Activated naive CD8-positive, alpha-beta T cell treated with anti-CD3 and anti-CD28 coated beads for 36 hours (primary cell): ENCODE results near the gene KLHL8. TPM values are rescaled to one million over a fixed set of nuclear protein-coding genes. Genes with fewer than 3 reads are reported as not detected.
"Not testable (repeated sequence)": the region's sequence is repeated elsewhere in the genome, so short reads cannot be mapped to it uniquely, and the experiment has no call there.

Experiments
- DNase-seq: peaks from one replicate; pipeline ENCODE4 v3.0.0; 2021
- H3K27ac Mint-ChIP-seq: one replicate; pipeline ENCODE4 v1.8.0; 2022; ENCODE audit warnings: mild to moderate bottlenecking, moderate library complexity, mixed read lengths
- H3K27me3 Mint-ChIP-seq: one replicate; pipeline ENCODE4 v1.8.0; 2022; ENCODE audit warnings: mild to moderate bottlenecking, mixed read lengths
- H3K36me3 Mint-ChIP-seq: one replicate; pipeline ENCODE4 v1.8.0; 2021; ENCODE audit warnings: mild to moderate bottlenecking, mixed read lengths
- H3K4me1 Mint-ChIP-seq: one replicate; pipeline ENCODE4 v1.8.0; 2021; ENCODE audit warnings: mixed read lengths
- H3K4me3 Mint-ChIP-seq: one replicate; pipeline ENCODE4 v1.8.0; 2022; ENCODE audit warnings: mild to moderate bottlenecking, moderate library complexity, mixed read lengths
- H3K9me3 Mint-ChIP-seq: one replicate; pipeline ENCODE4 v1.8.0; 2022; ENCODE audit warnings: mixed read lengths
- total RNA-seq, 2 experiments: library from RNA; stranded (reverse); gene quantifications; one replicate each; pipeline ENCODE4 v1.2.3, GENCODE V29; 2021

KLHL8 gene
- total RNA-seq, 2 experiments from 2014 or later: 16.2 to 17.4 TPM

- DNase-seq: no peak
- no peaks in the 10 kb centered on the region for H3K27me3 Mint-ChIP-seq
- H3K27ac Mint-ChIP-seq: no peak overlapping the region
- H3K36me3 Mint-ChIP-seq: peaks cover 8% of the 10 kb centered on the region
- no peaks in the 10 kb centered on the region for H3K4me1 Mint-ChIP-seq
- no peaks in the 10 kb centered on the region for H3K9me3 Mint-ChIP-seq
- no peak overlapping the region for H3K4me3 Mint-ChIP-seq
Observed at GRCh38 chr4:87166296-87166854, 54.0 kb downstream of the KLHL8 start.

- no peak overlapping the region for H3K4me3 Mint-ChIP-seq
- H3K36me3 Mint-ChIP-seq: peaks cover 8% of the 10 kb centered on the region
- no peaks in the 10 kb centered on the region for H3K9me3 Mint-ChIP-seq
- DNase-seq: no peak
- H3K27ac Mint-ChIP-seq: no peak overlapping the region
- no peaks in the 10 kb centered on the region for H3K4me1 Mint-ChIP-seq
- H3K27me3 Mint-ChIP-seq: no peaks in the 10 kb centered on the region
Observed at GRCh38 chr4:87165892-87166291, 54.5 kb downstream of the KLHL8 start.

DNA sequence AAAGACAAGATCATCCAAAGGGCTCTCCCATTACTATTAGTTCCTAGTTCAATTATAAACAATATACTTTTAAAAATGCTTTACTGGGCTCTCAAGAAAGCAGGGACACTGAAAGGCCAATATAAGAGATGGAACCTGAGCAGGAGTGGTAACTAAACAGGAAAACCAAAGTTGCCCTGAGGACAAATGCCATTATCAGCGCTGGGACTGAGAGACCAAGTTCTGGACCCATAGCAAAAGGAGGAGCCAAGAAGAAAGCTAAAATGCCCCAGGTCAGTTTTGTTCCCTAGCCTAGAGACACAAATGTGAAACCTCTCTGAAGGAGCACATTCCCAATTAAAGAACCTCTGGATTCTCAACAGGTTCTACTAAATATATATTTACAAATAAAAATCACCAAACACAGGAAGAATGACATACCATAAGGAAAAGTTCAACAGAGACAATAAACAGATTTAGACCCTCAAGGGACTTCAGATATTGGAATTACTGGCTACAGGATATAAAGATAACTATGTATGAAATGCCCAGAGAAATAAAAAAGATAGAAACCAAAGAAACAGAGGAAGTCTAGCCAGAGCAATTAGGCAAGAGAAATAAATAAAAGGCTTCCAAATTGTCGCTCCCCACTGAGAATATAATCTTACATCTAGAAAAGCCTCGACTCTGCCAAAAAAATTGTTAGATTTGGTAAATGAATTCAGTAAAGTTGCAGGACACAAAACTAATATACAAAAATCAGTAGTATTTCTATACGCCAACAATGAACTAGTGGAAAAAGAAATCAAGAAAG is 67.1 kb downstream of the KLHL8 start:
- Mint-ChIP-seq H3K9me3 (no peaks in the 10 kb centered on the region), H3K4me1 (no peaks in the 10 kb centered on the region)

DNA sequence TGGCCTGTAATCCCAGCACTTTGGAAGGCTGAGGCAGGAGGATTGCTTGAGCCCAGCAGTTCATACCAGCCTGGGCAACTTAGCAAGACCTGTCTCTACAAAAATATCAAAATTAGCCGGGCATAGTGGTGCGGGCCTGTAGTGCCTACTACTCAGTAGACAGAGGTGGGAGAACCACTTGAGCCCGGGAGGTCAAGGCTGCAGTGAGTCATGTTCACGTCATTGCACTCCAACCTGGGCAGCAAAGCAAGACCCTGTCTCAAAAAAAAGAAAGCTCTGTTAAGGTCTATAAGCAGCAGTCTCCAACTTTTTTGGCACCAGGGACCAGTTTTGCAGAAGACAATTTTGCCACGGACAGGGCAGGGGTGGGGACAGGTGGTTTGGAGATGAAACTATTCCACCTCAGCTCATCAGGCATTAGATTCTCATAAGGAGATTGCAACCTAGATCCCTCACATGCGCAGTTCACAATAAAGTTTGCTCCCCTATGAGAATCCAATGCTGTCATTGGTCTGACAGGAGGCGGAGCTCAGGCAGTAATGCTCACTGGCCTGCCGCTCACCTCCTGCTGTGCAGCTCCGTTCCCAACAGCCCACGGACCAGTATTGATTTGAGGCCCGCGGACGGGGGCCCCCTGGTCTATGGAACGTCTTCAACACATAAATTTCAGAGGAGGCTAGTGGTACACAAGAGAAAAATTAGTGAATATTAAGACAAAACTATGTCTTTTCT is 67.9 kb downstream of the KLHL8 start:
- Mint-ChIP-seq H3K4me1 (no peaks in the 10 kb centered on the region), H3K9me3 (no peaks in the 10 kb centered on the region), H3K27ac (no peak overlapping the region), H3K27me3 (no peaks in the 10 kb centered on the region), H3K36me3 (no peaks in the 10 kb centered on the region), H3K4me3 (no peak overlapping the region)
- DNase-seq: no peak

More for the DNA sequence above, 67.1 kb downstream of the KLHL8 start:
- H3K36me3 Mint-ChIP-seq: no peaks in the 10 kb centered on the region
- no peak overlapping the region for H3K27ac Mint-ChIP-seq
- DNase-seq: no peak
- no peak overlapping the region for H3K4me3 Mint-ChIP-seq
- no peaks in the 10 kb centered on the region for H3K27me3 Mint-ChIP-seq

GRCh38 chr4:87151730-87152129 is 68.7 kb downstream of the KLHL8 start:
- Mint-ChIP-seq H3K36me3 (no peaks in the 10 kb centered on the region), H3K27ac (no peak overlapping the region), H3K4me1 (no peaks in the 10 kb centered on the region), H3K4me3 (no peak overlapping the region), H3K9me3 (no peaks in the 10 kb centered on the region), H3K27me3 (no peaks in the 10 kb centered on the region)
- DNase-seq: no peak

DNA sequence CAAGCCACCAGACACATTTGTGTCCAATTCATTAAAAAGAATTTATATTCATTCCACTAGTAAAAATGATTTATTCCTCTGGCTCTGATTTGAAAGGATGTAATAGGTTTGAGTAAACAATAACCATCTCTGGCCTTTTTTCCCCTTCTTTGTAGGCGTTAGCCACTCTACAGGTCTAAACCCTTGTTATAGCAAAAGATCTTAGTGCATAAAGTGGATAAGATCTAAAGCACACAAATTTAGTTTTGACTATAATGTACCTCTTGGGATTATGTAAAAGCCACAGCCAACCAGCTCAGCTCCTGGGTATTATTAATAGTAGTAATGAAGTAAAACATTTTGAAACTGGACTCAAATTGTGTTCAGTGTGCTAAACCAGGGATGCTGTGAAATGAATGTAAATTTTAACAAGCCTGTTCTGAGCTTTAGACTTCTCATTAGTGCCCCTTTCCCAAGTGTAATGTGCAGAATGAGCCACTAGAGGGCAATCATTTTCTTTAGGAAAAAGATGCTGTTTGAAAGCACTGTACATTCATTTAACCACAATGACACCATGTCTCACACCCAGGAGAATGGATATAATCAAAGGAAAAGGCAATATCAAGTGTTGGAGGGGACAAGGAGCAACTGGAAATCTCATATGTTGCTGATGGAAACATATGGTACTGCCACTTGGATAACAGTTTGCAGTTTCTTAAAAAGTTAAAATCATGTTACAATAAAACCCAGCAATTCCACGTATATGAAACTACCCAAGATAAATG is 69.7 kb downstream of the KLHL8 start:
- Mint-ChIP-seq H3K27me3 (no peaks in the 10 kb centered on the region), H3K36me3 (no peaks in the 10 kb centered on the region), H3K27ac (no peak overlapping the region), H3K4me1 (no peaks in the 10 kb centered on the region), H3K4me3 (no peak overlapping the region), H3K9me3 (no peaks in the 10 kb centered on the region)
- peak; percentile 11 for DNase-seq

DNA sequence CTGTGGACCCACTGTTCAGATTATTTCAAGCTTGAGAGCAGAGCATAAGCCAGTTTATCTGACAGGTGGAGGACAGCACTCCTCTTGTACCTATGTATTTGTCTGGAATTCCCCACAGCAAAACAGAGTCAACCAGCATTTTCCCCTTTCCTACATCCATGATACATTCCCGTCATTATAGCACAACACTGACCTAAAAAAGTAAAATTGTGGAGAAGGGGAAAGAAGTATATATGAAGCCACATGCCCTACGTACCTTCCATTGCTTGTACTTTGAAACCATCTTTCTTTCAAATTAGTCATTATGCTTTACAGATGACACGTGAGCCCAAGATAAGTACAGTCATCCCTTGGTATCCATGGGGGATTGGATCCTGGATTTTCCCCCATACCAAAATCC is 73.3 kb downstream of the KLHL8 start:
- H3K9me3 Mint-ChIP-seq: no peaks in the 10 kb centered on the region
- no peaks in the 10 kb centered on the region for H3K27me3 Mint-ChIP-seq
- H3K4me3 Mint-ChIP-seq: no peak overlapping the region
- H3K4me1 Mint-ChIP-seq: no peaks in the 10 kb centered on the region
- no peak for DNase-seq
- H3K27ac Mint-ChIP-seq: no peak overlapping the region
- H3K36me3 Mint-ChIP-seq: peaks cover 5% of the 10 kb centered on the region

GRCh38 chr4:87145934-87146333 is 74.5 kb downstream of the KLHL8 start:
- H3K36me3 Mint-ChIP-seq, DNase-seq, H3K27me3 Mint-ChIP-seq, H3K4me1 Mint-ChIP-seq, H3K4me3 Mint-ChIP-seq, H3K27ac Mint-ChIP-seq, H3K9me3 Mint-ChIP-seq: not testable (repeated sequence)

DNA sequence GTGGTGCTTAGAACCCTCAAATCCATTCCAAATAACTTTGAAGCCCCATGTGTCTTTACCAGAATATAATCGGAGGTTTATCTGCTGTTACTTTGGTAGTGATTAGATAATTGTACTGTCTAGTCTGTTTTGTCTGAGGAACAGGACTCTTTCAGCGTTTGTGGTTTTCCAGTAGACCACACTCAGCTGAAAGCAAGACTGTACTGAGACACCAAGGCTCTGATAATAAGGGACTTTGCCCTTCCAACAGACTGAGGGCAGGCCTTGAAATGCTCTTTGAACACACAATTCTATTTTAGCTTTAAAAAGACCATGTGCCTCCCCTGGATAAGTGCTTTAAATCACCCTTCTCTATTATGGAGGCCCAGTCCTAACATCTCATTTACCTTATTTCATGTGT is 76.1 kb downstream of the KLHL8 start:
- Mint-ChIP-seq H3K9me3 (no peaks in the 10 kb centered on the region), H3K4me3 (no peak overlapping the region), H3K36me3 (peaks cover 9% of the 10 kb centered on the region), H3K27me3 (no peaks in the 10 kb centered on the region), H3K4me1 (no peaks in the 10 kb centered on the region), H3K27ac (no peak overlapping the region)
- DNase-seq: no peak

- Mint-ChIP-seq H3K27ac (no peak overlapping the region), H3K4me1 (no peaks in the 10 kb centered on the region), H3K36me3 (peaks cover 9% of the 10 kb centered on the region), H3K27me3 (no peaks in the 10 kb centered on the region), H3K9me3 (no peaks in the 10 kb centered on the region), H3K4me3 (no peak overlapping the region)
- no peak for DNase-seq
Observed at GRCh38 chr4:87141428-87141827, 79.0 kb downstream of the KLHL8 start.

DNA sequence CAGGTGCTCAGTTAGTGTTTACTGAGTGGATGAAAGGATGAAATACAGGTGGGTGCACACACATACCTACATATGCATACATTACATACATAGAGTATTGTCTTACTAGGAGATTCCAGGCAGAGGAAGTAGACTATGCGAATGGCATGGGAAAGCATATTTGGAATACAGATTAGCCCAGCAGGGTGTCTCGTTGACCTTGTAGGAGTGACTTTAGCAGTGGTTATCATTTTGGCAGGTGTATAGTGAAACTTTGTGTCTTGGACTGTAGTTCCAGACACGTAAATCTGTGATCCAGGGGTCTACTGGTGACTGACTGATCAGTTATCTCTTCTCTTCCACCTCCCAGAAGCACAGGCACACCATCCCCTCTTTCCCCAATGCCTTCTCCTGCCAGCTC is 86.3 kb downstream of the KLHL8 start:
- Mint-ChIP-seq H3K27me3 (no peaks in the 10 kb centered on the region), H3K4me3 (no peak overlapping the region), H3K27ac (no peak overlapping the region), H3K4me1 (no peaks in the 10 kb centered on the region), H3K9me3 (no peaks in the 10 kb centered on the region), H3K36me3 (peaks cover 19% of the 10 kb centered on the region)
- no peak for DNase-seq

- no peak for DNase-seq
- Mint-ChIP-seq H3K4me1 (no peaks in the 10 kb centered on the region), H3K36me3 (peaks cover 19% of the 10 kb centered on the region), H3K27me3 (no peaks in the 10 kb centered on the region), H3K9me3 (no peaks in the 10 kb centered on the region), H3K4me3 (no peak overlapping the region), H3K27ac (no peak overlapping the region)
Observed at GRCh38 chr4:87133183-87133582, 87.2 kb downstream of the KLHL8 start.

DNA sequence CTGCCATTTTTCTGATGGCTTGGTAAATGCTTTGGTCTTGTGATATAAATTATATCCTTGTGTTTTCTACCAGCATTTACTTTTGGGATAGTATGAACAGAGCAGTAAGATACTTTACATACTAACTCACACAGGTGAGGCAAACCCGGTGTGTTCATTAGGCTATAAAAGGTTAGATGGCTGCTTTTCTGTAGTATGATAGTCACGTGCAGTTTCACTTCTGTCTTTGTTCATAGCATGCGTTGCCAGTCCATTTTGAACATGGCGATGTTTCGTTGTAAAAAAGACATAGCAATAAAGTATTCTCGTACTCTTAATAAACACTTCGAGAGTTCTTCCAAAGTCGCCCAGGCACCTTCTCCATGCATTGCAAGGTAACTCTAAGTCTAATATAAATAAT is 88.4 kb downstream of the KLHL8 start:
- Mint-ChIP-seq H3K4me1 (no peaks in the 10 kb centered on the region), H3K36me3 (peaks cover 19% of the 10 kb centered on the region), H3K27me3 (no peaks in the 10 kb centered on the region), H3K27ac (no peak overlapping the region), H3K9me3 (no peaks in the 10 kb centered on the region), H3K4me3 (no peak overlapping the region)
- DNase-seq: no peak

DNA sequence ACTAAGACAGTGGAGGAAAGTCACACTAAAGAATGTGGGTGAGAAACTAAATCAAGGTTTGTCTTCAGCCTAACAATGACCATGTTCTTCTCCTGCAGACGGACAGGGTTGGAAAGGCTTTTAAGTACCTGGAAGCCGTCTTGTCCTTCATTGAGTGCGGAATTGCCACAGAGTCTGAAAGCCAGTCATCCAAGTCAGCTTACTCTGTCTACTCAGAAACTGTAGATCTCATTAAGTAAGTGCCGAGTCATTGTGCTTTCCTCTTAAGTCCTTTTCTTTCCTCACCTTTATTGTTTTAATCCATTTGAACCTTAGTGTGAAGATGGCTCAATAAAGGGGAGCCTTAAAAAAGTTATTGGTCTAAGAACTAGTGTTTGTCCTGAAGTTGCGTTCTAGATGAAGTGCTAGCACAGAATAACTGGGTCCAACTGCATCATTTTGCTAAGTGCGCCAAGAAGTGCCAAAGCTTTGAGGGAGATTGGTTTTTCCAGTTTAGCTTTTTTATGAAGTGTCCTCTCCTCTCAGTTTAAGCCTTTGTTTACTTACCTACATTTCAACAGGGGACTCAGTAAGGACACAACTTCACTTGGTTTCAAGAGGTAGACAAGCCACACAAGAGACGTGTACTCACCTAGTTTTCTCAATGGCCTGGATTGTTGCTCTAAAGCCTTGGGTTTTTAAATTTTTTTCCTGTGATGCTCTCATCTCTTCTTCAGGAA is 89.3 kb downstream of the KLHL8 start:
- Mint-ChIP-seq H3K9me3 (no peaks in the 10 kb centered on the region), H3K27ac (no peak overlapping the region), H3K27me3 (no peaks in the 10 kb centered on the region), H3K36me3 (peaks cover 22% of the 10 kb centered on the region), H3K4me3 (no peak overlapping the region), H3K4me1 (no peaks in the 10 kb centered on the region)
- DNase-seq: no peak
